Inferior parietal cortex (tissue), 1 donor: ENCODE results near the gene SLC25A13.

Experiments
- DNase-seq: peaks from one replicate; pipeline ENCODE4 v3.0.0-alpha.2; 2016; ENCODE audit errors: extremely low spot score

Gene SLC25A13

DNA sequence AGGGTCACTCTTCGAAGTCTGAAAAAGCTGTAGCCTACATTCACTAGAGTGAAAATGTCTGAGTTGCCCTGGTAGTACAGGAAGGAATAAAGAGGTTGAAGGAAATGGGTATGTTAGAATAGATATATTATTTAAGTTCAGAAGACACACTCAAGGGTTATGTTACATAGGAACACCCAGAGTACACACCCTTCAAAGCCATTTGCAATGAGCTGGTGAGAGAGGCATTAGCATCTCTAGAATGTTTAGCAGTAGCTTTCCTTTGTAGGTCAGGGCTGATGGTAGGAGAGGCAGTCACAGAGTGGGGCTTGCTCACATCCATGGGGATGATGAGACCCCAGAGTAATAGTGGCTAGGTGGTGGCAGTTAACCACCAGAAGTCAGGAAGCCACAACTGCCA lies 221.2 kb downstream of the SLC25A13 start:
- DNase-seq, result no peak

DNA sequence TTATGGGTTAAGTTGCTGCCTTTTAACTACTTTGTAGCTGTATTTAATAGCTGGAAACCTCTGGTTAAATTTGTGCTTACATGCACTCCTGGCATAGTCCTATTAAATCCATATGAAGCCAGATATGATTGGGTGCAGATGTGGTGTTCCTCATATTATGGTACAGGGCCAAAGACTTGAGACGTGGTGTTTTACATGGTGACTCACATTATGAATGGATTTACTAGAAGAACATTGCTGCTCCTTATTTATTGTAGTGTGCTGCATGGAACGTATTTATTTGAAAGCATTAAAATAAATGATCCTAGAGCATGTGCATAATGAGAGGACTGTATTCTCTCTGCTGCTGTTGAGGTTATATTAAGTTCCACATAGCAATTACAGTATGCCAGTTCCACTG lies 224.1 kb downstream of the SLC25A13 start:
- DNase-seq, result no peak

DNA sequence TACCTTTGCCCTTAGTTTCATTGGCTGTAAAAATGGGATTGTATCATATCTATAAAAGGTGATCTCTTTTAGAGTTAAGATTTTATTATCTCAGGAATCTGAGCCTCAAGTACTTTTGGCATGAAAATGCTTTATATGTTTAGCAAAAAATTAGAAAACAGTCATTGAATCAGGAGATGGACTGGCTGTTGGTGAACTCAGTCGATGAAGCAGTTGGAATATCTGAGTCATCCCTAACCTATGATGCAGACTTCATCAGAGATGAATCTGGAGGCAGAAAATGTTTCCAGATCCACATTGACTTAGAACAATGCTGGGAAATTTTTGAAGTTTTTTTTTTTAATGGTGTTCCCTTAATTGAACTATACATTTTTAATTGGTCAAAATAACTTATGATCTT lies 228.5 kb downstream of the SLC25A13 start:
- no peak for DNase-seq

DNA sequence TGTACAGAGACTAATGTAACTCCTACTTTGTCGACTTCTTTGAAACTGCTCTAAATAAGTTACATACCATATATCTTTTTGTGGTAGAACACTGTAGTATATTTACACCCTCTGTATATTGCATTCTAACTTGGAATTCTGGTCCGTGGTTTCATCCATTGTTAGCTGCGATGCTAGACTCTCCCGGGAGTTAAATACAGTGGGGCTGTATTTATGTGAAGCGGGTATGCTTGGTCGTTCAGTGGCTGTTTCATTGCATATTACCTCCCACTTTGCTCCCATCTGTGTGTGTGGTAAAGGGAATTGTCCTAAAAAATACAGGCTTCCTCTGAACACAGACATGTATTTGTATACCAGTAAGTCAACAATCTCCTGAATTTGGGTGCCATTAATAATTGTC lies 231.1 kb downstream of the SLC25A13 start:
- no peak for DNase-seq

DNA sequence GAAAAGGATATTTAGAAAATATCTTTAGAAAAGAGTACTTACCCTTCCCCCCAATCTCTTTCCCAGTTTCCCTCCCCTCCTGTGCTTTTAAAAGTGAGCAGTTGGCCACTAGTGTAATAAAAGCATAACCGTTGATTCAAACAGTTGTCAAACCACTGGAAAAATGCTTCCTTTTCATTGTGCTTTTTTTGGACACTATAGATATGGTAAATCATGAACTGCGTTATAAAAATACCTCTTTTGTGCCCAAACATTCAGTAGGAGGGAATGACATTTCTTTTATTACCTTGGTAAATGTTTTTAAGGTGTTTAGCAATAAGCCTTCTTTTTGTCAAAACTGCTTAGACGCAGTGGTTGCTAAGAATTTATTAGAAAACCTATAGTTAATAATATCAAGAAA lies 232.4 kb downstream of the SLC25A13 start:
- DNase-seq, result no peak

DNA sequence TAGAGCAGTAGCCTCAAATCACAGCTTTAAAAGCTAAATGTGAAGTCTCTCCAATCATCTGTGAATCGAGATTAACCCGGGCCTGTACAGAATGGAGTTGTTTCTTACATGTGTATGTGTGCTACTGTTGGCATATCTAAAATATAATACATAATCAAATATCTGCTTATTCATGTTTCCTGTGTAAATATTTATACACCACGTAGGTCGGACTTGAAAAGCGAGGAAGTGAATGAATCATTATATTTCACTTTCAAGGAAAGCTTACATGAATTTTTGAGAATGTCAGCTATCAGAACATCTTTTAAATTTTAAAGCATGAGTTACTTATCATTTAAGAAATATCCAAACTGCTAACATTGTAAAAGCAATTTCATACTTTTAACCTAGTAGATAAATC lies 233.3 kb downstream of the SLC25A13 start:
- DNase-seq, result no peak

DNA sequence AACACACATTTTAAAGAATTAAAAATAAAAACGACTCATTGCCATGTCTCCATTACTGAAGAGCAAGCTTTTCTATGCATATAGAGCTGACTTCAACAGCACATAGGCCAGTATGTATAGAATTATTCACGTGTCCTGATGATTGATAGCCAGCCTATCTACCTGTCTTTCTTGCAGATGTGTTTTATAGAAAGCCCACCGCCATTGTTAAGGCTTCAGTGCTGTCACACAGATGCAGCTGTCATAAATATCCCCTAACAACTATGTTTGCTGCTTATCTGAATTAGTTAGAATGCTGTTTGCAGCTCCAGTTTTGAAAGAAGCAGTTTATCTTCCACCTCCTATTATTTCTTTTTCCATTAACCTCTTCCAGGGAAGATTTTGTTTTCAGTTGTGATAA lies 235.9 kb downstream of the SLC25A13 start:
- DNase-seq, result no peak

DNA sequence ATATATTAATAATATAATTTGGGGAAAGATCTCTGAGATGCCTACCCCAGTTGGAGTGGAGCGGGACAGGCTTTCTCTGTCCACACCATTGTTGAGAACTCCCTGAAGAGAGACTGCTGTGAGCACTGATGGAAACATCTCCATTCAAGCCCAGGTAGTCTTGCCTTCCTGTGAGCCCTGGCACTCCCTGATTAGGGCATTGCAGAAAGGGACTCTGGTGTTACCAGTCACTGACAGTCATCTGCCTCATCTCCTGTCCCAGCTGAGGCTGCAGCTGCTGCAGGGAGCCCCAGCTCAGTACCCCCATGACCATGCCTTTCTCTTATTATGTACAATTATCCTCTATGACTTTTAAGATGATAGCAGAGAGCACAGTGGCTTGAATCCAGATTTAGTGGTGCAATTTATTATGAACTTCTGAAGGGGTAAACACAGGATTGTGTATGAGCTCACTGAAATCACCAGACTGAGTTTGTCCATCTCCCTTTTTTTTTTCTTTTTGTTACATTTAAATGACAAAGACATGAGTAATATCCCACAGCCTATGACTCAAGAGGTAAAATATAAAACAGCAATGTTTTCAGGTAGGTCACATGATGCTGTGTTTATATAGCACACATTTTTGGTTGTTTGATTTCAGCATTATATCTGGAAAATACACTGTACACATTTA lies 236.9 kb downstream of the SLC25A13 start:
- DNase-seq, result no peak

DNA sequence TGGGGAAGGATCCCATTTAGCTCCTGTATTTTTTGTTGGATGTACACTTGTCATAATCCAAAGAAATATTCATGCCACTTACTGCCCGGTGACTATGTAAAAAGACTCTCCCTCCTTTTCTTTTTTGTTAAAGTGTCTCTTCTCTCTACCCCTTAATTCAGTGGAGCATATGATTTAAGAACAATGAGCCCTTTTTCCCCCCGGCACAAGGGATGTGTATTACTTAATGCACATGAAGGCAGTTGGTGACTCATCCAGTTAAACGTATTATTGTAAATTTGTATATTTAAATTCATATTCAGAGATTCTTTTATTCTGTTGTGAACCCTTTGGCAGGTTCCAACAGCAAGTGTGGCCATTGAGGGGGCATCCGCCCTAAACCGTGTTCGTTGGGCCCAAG lies 241.9 kb downstream of the SLC25A13 start:
- DNase-seq, result no peak

DNA sequence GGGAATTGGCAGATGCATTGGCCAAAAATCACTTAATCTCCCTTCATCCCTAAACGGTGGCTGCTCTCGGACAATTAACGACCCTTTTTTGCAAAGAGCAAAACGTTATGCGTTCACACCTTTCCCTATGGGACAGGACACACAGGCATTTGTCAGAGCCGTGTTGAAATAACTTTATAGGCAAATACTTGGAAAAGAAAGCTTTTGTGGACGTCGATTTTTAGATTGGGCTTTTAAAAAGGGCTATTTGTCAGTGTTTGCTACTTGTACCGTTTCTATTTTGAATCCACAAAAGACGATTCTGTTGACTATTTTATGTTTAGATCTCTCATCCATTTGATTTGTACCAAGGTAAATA lies 245.6 kb downstream of the SLC25A13 start:
- no peak for DNase-seq

DNA sequence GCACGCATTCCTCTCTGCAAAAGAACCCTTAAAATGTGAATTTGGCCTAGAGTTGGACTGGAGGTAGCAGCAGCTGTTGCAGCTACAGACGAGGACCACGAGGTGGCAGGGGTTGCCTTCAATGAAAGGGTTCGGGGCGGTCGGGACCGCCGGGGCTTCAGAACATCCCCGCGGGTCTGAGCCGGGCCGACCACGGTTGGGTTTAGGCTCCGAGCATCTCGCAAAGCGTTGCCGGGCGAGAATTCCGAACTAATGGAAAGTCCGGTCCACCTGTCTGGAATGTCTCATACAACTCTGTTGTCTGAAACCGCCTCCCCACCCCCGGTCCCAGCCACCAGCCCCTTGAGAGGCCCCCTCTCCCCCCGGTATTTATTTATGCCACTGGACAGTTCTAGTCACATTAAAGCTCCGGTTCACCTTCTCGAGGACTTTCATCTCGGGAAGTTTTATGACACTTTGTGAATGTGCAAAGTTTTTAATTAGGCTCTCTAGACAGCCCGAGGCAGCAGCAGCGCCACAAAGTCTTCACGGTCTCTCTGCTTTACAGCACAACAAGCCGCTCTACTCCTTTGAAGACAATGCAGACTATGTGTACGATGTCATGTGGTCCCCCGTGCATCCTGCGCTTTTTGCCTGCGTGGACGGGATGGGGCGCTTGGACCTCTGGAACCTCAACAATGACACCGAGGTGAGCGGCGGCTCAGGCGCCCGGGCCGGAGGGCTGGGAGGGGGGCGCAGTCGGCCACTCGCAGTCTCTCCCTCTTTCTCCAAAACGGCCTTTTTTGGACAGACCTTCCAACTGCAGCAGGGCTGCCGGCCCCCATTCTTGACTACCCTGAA lies 246.2 kb downstream of the SLC25A13 start:
- DNase-seq, result peak; percentile 68

DNA sequence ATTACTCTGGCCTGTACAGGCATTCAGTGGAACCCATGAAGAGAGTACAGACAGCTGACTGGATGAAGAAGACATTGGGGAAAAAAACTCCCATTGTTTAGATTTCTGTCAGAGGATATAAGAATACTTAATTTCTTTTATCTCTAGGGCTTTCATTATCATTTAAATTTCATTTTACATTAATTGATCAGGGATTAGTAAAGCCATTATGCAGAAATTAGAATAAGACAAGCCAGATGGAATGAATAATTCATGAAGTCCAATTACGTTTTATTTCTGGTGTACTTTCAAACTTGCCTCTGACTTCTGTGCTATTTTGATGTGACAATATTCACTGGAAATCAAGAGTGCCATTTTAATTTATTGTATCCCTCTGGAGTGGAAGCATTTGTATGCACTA lies 247.0 kb downstream of the SLC25A13 start:
- no peak for DNase-seq
